AG04449 (cell line): Measurements from ENCODE around the gene GIT2.
"Not testable (repeated sequence)": the region's sequence is repeated elsewhere in the genome, so short reads cannot be mapped to it uniquely, and the experiment has no call there.

Experiments
- CTCF ChIA-PET: fragments of 350-600 bp; formaldehyde crosslinking; extraction: SDS; loops from one replicate; lab custom pipeline; 2021; ENCODE audit warnings: antibody characterized with exemption; lab: Yijun Ruan, JAX
- POLR2A ChIA-PET: fragments of 400-600, 350-600 bp; formaldehyde crosslinking; extraction: SDS; loops from one replicate; lab custom pipeline; 2020; ENCODE audit warnings: antibody characterized with exemption, inconsistent platforms; lab: Yijun Ruan, JAX
- DNase-seq: peaks from one replicate; pipeline ENCODE4 v3.0.0-alpha.2; 2010; ENCODE audit warnings: low read depth, low spot score
- H3K4me3 ChIP-seq: 2 replicates; pipeline ENCODE4 v1.5.1; 2011; ENCODE audit warnings: low read depth, mild to moderate bottlenecking, control low read depth, low read length
- TF ChIP-seq, protein P1 (sequence below): IDR thresholded peaks from one replicate; pipeline ENCODE4 v1.5.1; 2011; ENCODE audit warnings: mild to moderate bottlenecking, moderate library complexity, low read length, control low read depth, inconsistent platforms; ENCODE audit not compliant: insufficient read depth; ENCODE audit errors: missing control alignments

The GIT2 gene

DNA sequence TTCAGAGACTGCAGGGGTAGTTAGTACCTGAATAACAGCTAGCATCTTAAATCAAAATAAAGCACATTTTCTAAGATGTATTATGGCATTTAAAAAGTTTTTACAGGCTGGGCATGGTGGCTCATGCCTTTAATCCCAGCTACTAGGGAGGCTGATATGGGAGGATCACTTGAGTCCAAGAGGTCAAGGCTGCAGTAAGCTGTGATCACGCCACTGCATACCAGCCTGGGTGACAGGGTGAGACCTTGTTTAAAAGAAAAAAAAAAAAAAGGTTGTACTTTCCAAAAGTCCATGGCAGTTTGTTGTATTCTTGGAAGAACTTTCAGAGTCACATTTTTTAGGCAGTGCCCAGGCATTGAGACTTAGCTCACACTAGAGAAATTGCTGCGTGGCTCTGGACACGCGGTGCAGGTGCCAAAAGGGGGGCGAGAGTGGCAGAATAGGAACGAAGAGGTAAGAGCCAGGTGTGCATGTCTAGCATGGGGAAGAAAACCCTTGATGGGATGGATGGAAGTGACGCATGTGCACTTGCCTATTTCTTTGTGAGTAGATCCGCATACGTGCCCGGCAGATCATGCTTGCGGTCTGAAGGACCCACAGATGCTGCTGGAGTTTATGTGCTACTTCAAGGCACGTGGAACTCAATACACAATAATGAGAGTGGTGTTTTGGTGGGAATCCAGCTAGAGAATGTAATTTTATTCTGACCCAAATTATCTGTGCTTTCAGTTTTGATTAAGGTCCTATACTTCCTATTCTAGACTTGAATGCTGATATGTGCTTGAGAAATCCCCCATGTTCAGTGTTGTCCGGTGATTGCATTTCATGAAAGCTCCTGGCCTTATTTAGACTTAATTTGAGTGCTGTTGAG lies 14.9 kb upstream of the GIT2 start:
- CTCF ChIA-PET = interaction anchor here (3.1 kb wide), 1 partner anchor 10 kb away, joined by 15 read pairs; no protein-coding TSS in a partner anchor
- H3K4me3 ChIP-seq = no peak overlapping the region
- TF ChIP-seq, protein P1, sequence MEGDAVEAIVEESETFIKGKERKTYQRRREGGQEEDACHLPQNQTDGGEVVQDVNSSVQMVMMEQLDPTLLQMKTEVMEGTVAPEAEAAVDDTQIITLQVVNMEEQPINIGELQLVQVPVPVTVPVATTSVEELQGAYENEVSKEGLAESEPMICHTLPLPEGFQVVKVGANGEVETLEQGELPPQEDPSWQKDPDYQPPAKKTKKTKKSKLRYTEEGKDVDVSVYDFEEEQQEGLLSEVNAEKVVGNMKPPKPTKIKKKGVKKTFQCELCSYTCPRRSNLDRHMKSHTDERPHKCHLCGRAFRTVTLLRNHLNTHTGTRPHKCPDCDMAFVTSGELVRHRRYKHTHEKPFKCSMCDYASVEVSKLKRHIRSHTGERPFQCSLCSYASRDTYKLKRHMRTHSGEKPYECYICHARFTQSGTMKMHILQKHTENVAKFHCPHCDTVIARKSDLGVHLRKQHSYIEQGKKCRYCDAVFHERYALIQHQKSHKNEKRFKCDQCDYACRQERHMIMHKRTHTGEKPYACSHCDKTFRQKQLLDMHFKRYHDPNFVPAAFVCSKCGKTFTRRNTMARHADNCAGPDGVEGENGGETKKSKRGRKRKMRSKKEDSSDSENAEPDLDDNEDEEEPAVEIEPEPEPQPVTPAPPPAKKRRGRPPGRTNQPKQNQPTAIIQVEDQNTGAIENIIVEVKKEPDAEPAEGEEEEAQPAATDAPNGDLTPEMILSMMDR = no peak
- DNase-seq = no peak
- POLR2A ChIA-PET = no interaction called here

DNA sequence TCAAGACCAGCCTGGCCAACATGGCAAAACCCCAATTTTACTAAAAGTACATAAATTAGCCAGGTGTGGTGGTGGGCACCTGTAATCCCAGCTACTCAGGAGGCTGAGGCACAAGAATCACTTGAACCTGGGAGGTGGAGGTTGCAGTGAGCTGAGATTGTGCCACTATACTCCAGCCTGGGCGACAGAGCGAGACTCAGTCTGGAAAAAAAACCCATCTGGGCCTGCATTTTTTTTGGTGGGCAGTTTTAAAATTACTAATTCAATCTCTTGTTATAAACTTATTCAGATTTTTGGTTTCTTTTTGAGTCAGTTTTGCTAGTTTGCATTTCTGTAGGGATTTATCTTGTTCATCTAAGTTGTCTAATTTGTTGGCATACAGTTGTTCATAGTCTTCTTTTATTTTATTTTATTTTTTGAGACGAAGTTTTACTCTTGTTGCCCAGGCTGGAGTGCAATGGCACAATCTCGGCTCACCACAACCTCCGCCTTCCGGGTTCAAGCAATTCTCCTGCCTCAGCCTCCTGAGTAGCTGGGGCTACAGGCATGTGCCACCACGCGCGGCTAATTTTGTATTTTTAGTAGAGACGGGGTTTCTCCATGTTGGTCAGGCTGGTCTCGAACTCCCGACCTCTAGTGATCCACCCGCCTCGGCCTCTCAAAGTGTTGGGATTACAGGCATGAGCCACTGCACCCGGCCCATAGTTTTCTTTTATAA lies 12.7 kb upstream of the GIT2 start:
- DNase-seq, H3K4me3 ChIP-seq, CTCF ChIA-PET, POLR2A ChIA-PET: not testable (repeated sequence)

DNA sequence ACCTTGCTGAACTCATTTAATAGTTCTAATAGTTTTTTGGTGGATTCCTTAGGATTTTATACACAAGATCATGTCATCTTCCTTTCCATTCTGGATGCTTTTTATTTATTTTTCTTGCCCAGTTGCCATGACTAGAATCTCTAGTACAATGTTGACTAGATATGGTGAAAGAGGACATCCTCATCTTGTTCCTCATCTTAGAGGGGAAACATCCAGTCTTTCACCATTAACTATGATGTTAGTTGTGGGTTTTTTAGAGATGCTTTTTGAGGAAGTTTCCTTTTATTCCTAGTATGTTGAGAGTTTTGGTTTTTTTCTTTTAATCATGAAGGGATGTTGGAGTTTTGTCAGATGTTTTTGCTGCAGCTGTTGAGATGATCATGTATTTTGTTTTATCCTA lies 11.7 kb upstream of the GIT2 start:
- no peak for DNase-seq
- ChIA-PET POLR2A (no interaction called here), CTCF (no interaction called here)
- no peak overlapping the region for H3K4me3 ChIP-seq
- TF ChIP-seq, protein P1 = no peak

DNA sequence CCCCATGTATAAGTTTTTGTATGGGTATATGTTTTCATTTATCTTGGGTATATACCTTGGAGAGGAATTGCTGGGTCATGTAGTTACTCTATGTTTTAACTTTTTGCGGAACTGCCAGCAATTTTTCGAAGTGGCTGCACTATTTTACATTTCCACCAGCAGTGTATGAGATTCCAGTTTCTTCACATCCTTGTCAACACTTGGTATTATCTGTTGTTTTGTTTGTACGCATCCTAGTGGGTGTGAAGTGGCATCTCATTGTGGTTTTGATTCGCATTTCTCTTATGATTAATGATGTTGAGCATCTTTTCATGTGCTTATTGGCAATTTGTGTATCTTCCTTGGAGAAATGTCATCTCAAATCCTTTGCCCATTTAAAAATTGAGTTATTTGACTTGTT lies 9.9 kb upstream of the GIT2 start:
- TF ChIP-seq, protein P1 = no peak
- ChIA-PET POLR2A (no interaction called here), CTCF (no interaction called here)

DNA sequence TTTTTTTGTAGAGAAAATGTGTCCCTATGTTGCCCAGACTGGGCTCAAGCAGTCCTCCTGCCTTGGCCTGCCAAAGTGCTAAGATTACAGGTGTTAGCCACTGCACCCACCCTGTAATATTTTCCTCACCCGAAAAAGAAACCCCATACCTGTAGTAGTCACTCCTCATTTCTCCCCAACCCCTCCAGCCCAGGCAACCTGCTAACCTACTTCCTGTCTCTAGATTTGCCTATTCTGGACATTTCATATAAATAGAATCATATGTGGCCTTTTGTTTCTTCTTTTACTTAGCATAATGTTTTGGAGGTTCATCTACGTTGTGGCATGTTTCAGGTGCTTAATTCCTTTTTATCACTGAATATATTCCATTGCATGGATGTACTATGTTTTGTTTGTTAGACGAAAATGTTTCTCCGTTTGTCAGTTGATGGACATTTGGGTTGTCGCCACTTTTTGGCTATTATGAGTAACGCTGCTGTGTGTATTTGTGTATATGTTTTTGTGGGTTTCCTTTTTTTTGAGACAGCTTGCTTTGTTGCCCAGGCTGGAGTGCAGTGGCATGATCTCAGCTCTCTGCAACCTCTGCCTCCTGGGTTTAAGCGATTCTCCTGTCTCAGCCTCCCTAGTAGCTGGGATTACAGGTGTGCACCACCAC lies 9.3 kb upstream of the GIT2 start:
- H3K4me3 ChIP-seq = no peak overlapping the region
- POLR2A ChIA-PET = no interaction called here
- DNase-seq = no peak
- CTCF ChIA-PET = interaction anchor here (1.3 to 1.5 kb wide), 2 partner anchors 15 to 73 kb away, joined by 3 to 4 read pairs; no protein-coding TSS in a partner anchor
- TF ChIP-seq, protein P1 = no peak

More for the DNA sequence above, 9.9 kb upstream of the GIT2 start:
- DNase-seq = no peak
- H3K4me3 ChIP-seq = no peak overlapping the region

DNA sequence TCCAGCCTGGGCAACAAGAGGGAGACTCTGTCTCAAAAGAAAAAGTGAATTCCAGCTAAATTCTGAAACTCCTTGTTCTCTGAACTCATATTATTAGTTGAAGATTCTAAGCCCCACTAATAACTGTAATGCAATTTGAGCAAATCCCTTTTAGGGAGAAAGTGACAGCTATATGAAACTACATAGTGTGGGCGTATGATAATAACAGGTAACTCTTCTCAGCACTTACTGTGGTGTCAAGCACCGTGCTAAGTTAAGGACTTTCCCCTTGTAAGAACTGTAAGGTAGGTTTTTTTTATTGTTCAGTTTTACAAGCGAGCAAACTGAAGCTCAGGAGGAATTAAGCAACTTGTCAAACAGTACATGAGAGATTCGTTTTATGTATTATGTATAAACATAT lies 8.4 kb upstream of the GIT2 start:
- CTCF ChIA-PET = interaction anchor here (0.6 to 1.5 kb wide), 5 partner anchors 8 to 427 kb away, joined by 3 to 4 read pairs (median 3); no protein-coding TSS in a partner anchor
- no peak overlapping the region for H3K4me3 ChIP-seq
- TF ChIP-seq, protein P1 = no peak
- POLR2A ChIA-PET = no interaction called here
- no peak for DNase-seq
